ENCODE measurements around the gene MRPL17. TPM values are rescaled to one million over a fixed set of nuclear protein-coding genes. Genes with fewer than 3 reads are reported as not detected.

MRPL17 gene
- total RNA-seq, 1 experiment from 2014 or later: 67.3 TPM

- peak overlapping the region; percentile 18 for H3K4me2 ChIP-seq (ENCODE audit: low read depth, low read length, poor library complexity, severe bottlenecking)
- no peak overlapping the region for H3K27ac ChIP-seq (ENCODE audit: low read length)
- no peaks in the 10 kb centered on the region for H3K79me2 ChIP-seq (ENCODE audit: low read length)
- DNase-seq: peak; percentile 61
- H3K4me1 ChIP-seq (ENCODE audit: low read length): peaks cover 12% of the 10 kb centered on the region
- peak overlapping the region; percentile 90 for H2AFZ ChIP-seq (ENCODE audit: low read length)
- H3K9me3 ChIP-seq (ENCODE audit: low read length): no peaks in the 10 kb centered on the region
- H3K4me3 ChIP-seq (ENCODE audit: low read length): peak overlapping the region; percentile 13; the same call in 1 of the 2 replicates
- H3K36me3 ChIP-seq (ENCODE audit: insufficient read depth, low read length): no peaks in the 10 kb centered on the region
- no peaks in the 10 kb centered on the region for H3K27me3 ChIP-seq (ENCODE audit: low read length)
- H3K9ac ChIP-seq (ENCODE audit: low read length): peak overlapping the region; percentile 25
- H4K20me1 ChIP-seq (ENCODE audit: insufficient read depth, low read depth, low read length): no peaks in the 10 kb centered on the region
- no peaks in the 10 kb centered on the region for H3K9me2 ChIP-seq (replicated peaks; ENCODE audit: insufficient read depth, low read length)
Measured at GRCh38 chr11:6646918-6647679, 36.0 kb downstream of the MRPL17 start.

GRCh38 chr11:6646576-6646917 is 36.6 kb downstream of the MRPL17 start:
- H2AFZ ChIP-seq (ENCODE audit: low read length): peak overlapping the region; percentile 90
- H3K27ac ChIP-seq (ENCODE audit: low read length): no peak overlapping the region
- peak overlapping the region; percentile 13; the same call in 1 of the 2 replicates for H3K4me3 ChIP-seq (ENCODE audit: low read length)
- H3K9me3 ChIP-seq (ENCODE audit: low read length): no peaks in the 10 kb centered on the region
- no peaks in the 10 kb centered on the region for H3K79me2 ChIP-seq (ENCODE audit: low read length)
- H3K4me1 ChIP-seq (ENCODE audit: low read length): peaks cover 12% of the 10 kb centered on the region
- H4K20me1 ChIP-seq (ENCODE audit: insufficient read depth, low read depth, low read length): no peaks in the 10 kb centered on the region
- no peaks in the 10 kb centered on the region for H3K9me2 ChIP-seq (replicated peaks; ENCODE audit: insufficient read depth, low read length)
- H3K9ac ChIP-seq (ENCODE audit: low read length): peak overlapping the region; percentile 25
- no peaks in the 10 kb centered on the region for H3K27me3 ChIP-seq (ENCODE audit: low read length)
- H3K4me2 ChIP-seq (ENCODE audit: low read depth, low read length, poor library complexity, severe bottlenecking): peak overlapping the region; percentile 18
- no peaks in the 10 kb centered on the region for H3K36me3 ChIP-seq (ENCODE audit: insufficient read depth, low read length)
- no peak for DNase-seq

GRCh38 chr11:6646071-6646470 is 37.1 kb downstream of the MRPL17 start:
- H3K4me2 ChIP-seq (ENCODE audit: low read depth, low read length, poor library complexity, severe bottlenecking): no peak overlapping the region
- peaks cover 12% of the 10 kb centered on the region for H3K4me1 ChIP-seq (ENCODE audit: low read length)
- H3K9ac ChIP-seq (ENCODE audit: low read length): no peak overlapping the region
- H2AFZ ChIP-seq (ENCODE audit: low read length): peak overlapping the region; percentile 90
- H4K20me1 ChIP-seq (ENCODE audit: insufficient read depth, low read depth, low read length): no peaks in the 10 kb centered on the region
- H3K9me3 ChIP-seq (ENCODE audit: low read length): no peaks in the 10 kb centered on the region
- H3K9me2 ChIP-seq (replicated peaks; ENCODE audit: insufficient read depth, low read length): no peaks in the 10 kb centered on the region
- DNase-seq: no peak
- no peak overlapping the region for H3K4me3 ChIP-seq (ENCODE audit: low read length)
- H3K79me2 ChIP-seq (ENCODE audit: low read length): no peaks in the 10 kb centered on the region
- no peak overlapping the region for H3K27ac ChIP-seq (ENCODE audit: low read length)
- no peaks in the 10 kb centered on the region for H3K36me3 ChIP-seq (ENCODE audit: insufficient read depth, low read length)
- no peaks in the 10 kb centered on the region for H3K27me3 ChIP-seq (ENCODE audit: low read length)

- Histone ChIP-seq H3K27me3 (ENCODE audit: low read length) (no peaks in the 10 kb centered on the region), H3K9me2 (replicated peaks; ENCODE audit: insufficient read depth, low read length) (no peaks in the 10 kb centered on the region), H4K20me1 (ENCODE audit: insufficient read depth, low read depth, low read length) (no peaks in the 10 kb centered on the region), H3K27ac (ENCODE audit: low read length) (no peak overlapping the region), H2AFZ (ENCODE audit: low read length) (no peak overlapping the region), H3K4me1 (ENCODE audit: low read length) (peaks cover 12% of the 10 kb centered on the region), H3K4me2 (ENCODE audit: low read depth, low read length, poor library complexity, severe bottlenecking) (no peak overlapping the region), H3K36me3 (ENCODE audit: insufficient read depth, low read length) (no peaks in the 10 kb centered on the region), H3K4me3 (ENCODE audit: low read length) (no peak overlapping the region), H3K9me3 (ENCODE audit: low read length) (no peaks in the 10 kb centered on the region), H3K9ac (ENCODE audit: low read length) (no peak overlapping the region), H3K79me2 (ENCODE audit: low read length) (no peaks in the 10 kb centered on the region)
- no peak for DNase-seq
Measured at GRCh38 chr11:6642957-6643356, 40.2 kb downstream of the MRPL17 start.

GRCh38 chr11:6640985-6641701 is 42.0 kb downstream of the MRPL17 start:
- Histone ChIP-seq H3K9ac (ENCODE audit: low read length) (no peak overlapping the region), H3K27ac (ENCODE audit: low read length) (no peak overlapping the region), H2AFZ (ENCODE audit: low read length) (no peak overlapping the region), H3K4me2 (ENCODE audit: low read depth, low read length, poor library complexity, severe bottlenecking) (no peak overlapping the region), H3K4me3 (ENCODE audit: low read length) (no peak overlapping the region), H4K20me1 (ENCODE audit: insufficient read depth, low read depth, low read length) (no peaks in the 10 kb centered on the region), H3K4me1 (ENCODE audit: low read length) (0 out of 2 replicates have a peak, but pooled peaks cover under 1% of the 10 kb centered on the region), H3K79me2 (ENCODE audit: low read length) (no peaks in the 10 kb centered on the region), H3K36me3 (ENCODE audit: insufficient read depth, low read length) (no peaks in the 10 kb centered on the region), H3K9me3 (ENCODE audit: low read length) (no peaks in the 10 kb centered on the region), H3K27me3 (ENCODE audit: low read length) (no peaks in the 10 kb centered on the region), H3K9me2 (replicated peaks; ENCODE audit: insufficient read depth, low read length) (no peaks in the 10 kb centered on the region)
- DNase-seq: no peak

- no peak for DNase-seq
- no peak overlapping the region for H3K27ac ChIP-seq (ENCODE audit: low read length)
- H3K9ac ChIP-seq (ENCODE audit: low read length): no peak overlapping the region
Measured at GRCh38 chr11:6640036-6640984, 42.8 kb downstream of the MRPL17 start.

GRCh38 chr11:6638429-6638828 is 44.7 kb downstream of the MRPL17 start:
- H3K9me3 ChIP-seq (ENCODE audit: low read length): no peaks in the 10 kb centered on the region
- no peaks in the 10 kb centered on the region for H3K9me2 ChIP-seq (replicated peaks; ENCODE audit: insufficient read depth, low read length)
- no peak overlapping the region for H3K4me3 ChIP-seq (ENCODE audit: low read length)
- H4K20me1 ChIP-seq (ENCODE audit: insufficient read depth, low read depth, low read length): no peaks in the 10 kb centered on the region
- DNase-seq: no peak
- H3K9ac ChIP-seq (ENCODE audit: low read length): no peak overlapping the region
- no peaks in the 10 kb centered on the region for H3K36me3 ChIP-seq (ENCODE audit: insufficient read depth, low read length)
- no peak overlapping the region for H2AFZ ChIP-seq (ENCODE audit: low read length)
- H3K27ac ChIP-seq (ENCODE audit: low read length): no peak overlapping the region
- H3K27me3 ChIP-seq (ENCODE audit: low read length): no peaks in the 10 kb centered on the region
- no peaks in the 10 kb centered on the region for H3K4me1 ChIP-seq (ENCODE audit: low read length)
- no peak overlapping the region for H3K4me2 ChIP-seq (ENCODE audit: low read depth, low read length, poor library complexity, severe bottlenecking)
- no peaks in the 10 kb centered on the region for H3K79me2 ChIP-seq (ENCODE audit: low read length)

More at GRCh38 chr11:6640036-6640984, 42.8 kb downstream of the MRPL17 start:
- Histone ChIP-seq H3K79me2 (ENCODE audit: low read length) (no peaks in the 10 kb centered on the region), H3K27me3 (ENCODE audit: low read length) (no peaks in the 10 kb centered on the region), H3K9me2 (replicated peaks; ENCODE audit: insufficient read depth, low read length) (no peaks in the 10 kb centered on the region), H3K4me3 (ENCODE audit: low read length) (no peak overlapping the region), H4K20me1 (ENCODE audit: insufficient read depth, low read depth, low read length) (no peaks in the 10 kb centered on the region), H3K4me1 (ENCODE audit: low read length) (no peaks in the 10 kb centered on the region), H3K9me3 (ENCODE audit: low read length) (no peaks in the 10 kb centered on the region), H3K4me2 (ENCODE audit: low read depth, low read length, poor library complexity, severe bottlenecking) (no peak overlapping the region), H2AFZ (ENCODE audit: low read length) (no peak overlapping the region), H3K36me3 (ENCODE audit: insufficient read depth, low read length) (no peaks in the 10 kb centered on the region)

GRCh38 chr11:6637871-6638270 is 45.3 kb downstream of the MRPL17 start:
- Histone ChIP-seq H3K4me2 (ENCODE audit: low read depth, low read length, poor library complexity, severe bottlenecking) (no peak overlapping the region), H3K9me3 (ENCODE audit: low read length) (no peaks in the 10 kb centered on the region), H3K4me3 (ENCODE audit: low read length) (no peak overlapping the region), H3K9ac (ENCODE audit: low read length) (no peak overlapping the region), H3K9me2 (replicated peaks; ENCODE audit: insufficient read depth, low read length) (no peaks in the 10 kb centered on the region), H3K27me3 (ENCODE audit: low read length) (no peaks in the 10 kb centered on the region), H4K20me1 (ENCODE audit: insufficient read depth, low read depth, low read length) (no peaks in the 10 kb centered on the region), H3K4me1 (ENCODE audit: low read length) (no peaks in the 10 kb centered on the region), H2AFZ (ENCODE audit: low read length) (no peak overlapping the region), H3K27ac (ENCODE audit: low read length) (no peak overlapping the region), H3K36me3 (ENCODE audit: insufficient read depth, low read length) (no peaks in the 10 kb centered on the region), H3K79me2 (ENCODE audit: low read length) (no peaks in the 10 kb centered on the region)
- DNase-seq: no peak
